DMS53 treated with DMSO at 0.1 percent for 48 hours (cell line): ENCODE results near the gene ACAN.

ENCODE experiments used
- DNase-seq: peaks from one replicate; lab custom pipeline; 2025; ENCODE audit not compliant: unreplicated experiment; lab: John Stamatoyannopoulos, UW

The ACAN gene

DNA sequence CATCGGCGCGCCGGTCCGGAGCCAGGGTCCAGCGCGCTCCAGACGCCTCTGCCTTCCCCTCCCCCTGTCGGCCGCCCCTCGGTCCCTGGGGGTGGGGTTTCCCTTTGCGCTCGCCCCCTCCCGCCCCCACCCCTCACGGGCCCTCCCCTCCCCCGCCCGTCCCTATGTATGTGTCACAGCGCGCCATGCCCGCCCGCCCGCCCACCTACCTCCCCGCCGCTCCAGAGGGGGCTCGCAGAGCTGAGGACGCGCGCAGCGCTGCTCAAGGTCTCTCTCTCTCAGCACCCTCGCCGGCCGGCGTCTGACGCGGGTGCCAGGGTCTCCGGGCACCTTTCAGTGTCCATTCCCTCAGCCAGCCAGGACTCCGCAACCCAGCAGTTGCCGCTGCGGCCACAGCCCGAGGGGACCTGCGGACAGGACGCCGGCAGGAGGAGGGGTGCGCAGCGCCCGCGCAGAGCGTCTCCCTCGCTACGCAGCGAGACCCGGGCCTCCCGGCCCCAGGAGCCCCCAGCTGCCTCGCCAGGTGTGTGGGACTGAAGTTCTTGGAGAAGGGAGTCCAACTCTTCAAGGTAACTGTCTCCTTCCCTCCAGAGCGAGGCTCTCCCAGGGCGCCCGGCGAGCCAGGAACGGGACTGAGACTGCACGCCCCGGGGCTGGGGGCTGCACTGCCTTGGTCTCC is at the start of gene ACAN:
Gene ACAN, plus strand, starts transcription at position 196 of the 679 bp plus-strand sequence. CDS start 32,771 bp downstream, outside the sequence.
- DNase-seq, result no peak

DNA sequence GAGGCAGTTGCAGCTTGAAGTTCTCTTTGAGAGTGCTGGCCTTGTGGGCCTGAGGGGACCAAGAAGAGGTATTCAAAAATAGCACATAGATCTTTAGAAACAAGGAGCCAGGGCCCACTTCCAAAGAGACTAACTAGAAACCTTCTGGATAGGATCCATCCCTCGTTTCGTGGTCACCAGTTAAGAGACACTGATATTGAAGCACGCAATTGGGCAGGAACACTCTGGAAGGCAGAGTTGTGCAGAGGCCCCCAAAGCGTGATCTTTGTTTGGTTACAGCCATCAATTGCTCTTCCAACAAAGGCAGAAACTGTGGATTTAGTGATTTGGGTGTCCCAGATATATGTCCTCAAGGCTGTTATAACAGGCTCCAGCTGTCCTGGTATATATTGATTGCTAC is 46.7 kb upstream of the ACAN start:
- no peak for DNase-seq

DNA sequence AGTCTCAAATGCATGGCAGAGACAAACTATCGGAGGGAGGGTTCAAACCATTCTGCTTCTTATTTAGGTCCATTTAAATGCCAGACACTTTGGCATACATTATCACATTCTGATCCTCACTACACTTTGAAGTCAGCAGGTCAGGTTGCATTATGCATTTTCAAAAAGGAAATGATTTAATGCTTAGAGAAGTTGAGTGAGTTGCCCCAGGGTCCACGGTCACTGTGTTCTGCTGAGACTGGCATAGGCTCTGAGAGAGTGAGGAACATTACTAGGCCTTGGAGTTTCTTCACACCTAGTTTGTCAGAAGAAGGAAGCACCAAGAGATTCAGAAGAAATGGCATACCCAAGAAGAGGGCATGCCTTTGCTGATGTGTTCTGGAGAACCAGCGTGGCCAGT is 46.3 kb upstream of the ACAN start:
- no peak for DNase-seq

DNA sequence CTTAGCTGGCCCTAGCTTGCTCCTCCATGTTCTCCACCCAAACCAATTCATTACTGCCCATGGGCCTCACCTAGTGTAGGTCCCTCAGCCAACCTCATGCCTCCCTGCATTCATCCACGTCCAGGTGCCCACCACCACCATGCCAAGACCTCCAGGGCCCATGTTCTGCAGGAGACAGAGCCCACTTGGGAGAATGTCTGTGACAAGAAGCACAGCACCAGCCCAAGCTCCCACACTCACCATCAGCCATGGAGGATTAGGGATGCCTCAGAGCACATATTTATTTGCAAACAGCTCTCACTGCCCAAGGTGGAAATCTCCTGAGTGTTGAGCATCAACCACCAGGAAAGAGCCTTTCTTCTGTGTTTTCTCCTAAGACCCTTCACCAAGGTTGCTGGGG is 43.4 kb upstream of the ACAN start:
- no peak for DNase-seq

DNA sequence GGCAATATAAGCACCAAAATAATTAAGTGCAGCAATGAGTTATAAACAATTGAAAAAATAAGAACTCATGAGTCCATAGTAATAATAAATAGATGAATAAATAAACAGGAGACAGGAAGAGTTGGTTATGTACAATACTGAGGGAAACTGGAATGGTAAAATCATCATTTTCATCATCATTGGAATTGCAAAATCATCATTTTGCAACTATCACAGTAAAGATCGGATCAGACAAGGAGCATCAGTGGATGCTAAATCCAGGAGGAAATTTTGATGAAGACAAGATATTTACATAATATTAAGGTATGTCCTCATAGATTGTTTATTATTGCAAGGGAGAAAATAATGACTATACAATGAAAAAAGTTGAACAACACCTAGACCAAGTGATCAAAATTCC is 38.8 kb upstream of the ACAN start:
- no peak for DNase-seq

DNA sequence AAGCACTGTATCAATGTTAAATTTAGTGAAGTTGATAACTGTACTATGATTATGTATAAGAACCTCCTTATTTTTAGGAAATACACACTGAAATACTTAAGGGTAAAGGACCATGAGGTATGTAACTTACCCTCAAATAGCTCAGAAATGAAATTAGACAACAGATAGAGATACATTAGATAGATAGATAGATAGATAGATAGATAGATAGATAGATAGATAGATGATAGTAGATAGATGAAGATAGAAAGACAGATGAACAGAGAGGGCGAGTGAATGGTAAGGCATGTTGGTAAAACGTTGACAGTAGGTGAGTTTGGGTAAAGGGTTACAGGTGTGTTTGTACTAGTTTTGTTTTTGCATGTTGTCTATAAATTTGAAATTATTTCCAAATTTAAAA is 38.0 kb upstream of the ACAN start:
- no peak for DNase-seq

DNA sequence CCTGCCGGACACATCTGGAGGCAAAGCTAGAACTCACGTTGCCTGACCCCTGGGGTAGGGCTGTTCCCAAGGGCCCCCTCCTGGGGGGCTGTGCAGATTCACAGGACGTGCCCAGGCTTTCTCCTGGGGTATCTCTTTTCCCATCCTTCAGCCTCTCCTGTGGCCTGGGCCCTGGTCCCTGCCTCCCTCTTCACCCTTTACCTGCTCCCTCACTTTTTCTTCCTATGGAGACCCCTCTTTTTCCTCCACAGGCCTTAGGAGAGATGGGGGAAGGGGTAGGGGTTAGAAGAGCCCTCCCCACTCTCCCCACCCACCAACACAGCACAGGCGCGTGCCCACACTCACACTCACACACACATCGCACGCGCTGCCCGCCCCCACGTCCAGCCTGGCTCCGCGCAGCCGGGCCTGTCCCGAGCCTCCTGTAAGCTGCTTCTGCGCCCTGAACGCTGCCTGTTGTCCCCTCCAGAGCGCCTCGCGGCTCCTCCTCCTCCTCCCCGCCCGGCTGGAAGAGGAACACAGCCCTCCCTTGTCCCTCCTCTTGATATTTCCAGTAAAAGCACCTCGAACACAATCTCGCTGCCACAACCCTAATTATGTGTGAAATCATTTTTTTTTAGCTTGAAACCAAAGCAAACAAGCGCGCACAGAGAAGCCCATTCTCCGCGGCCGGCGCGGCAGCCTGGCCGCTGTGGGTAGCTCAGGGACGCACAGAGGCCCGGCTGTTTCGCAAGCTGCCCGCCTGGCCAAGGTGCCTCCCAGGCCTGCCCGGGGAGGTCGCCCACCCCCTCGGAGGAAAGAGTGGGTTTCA is 33.9 kb upstream of the ACAN start:
- no peak for DNase-seq

DNA sequence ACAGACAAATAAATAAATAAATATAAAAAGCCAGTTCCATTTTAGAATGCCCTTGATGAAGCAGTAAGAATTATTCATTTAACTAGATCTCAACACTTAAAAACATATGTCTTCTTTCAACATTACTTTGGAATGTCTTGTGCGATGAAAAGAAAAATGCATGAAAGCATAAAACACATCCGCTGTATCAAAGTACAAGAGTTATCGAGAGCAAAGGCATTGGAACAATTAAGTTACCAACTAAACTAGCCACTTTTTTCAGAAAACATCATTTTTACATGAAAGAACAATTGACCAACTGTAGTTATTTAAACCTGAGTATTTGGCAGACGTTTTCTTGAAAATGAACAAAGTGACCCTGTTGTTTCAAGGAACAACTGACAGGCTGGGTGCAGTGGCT is 27.5 kb upstream of the ACAN start:
- DNase-seq, result no peak

DNA sequence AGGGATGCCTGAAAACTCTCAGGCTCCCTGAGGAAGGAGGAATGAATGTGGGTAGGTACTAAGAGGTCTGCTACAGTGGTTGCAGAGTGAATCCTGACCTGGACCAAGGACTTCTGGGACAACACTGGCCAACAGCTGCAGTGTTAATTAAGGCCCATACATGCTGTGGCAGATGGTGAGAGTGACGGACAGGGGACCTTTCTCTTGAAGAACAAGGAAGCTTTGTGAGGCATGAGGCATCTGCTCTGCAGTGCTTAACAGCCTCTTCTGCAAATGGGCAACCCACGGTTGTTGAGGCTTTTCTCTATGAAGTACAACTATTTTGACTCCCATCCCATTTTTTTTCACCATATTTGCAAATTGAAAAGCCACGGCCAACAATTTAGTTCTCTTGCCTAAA is 26.6 kb upstream of the ACAN start:
- DNase-seq, result no peak

DNA sequence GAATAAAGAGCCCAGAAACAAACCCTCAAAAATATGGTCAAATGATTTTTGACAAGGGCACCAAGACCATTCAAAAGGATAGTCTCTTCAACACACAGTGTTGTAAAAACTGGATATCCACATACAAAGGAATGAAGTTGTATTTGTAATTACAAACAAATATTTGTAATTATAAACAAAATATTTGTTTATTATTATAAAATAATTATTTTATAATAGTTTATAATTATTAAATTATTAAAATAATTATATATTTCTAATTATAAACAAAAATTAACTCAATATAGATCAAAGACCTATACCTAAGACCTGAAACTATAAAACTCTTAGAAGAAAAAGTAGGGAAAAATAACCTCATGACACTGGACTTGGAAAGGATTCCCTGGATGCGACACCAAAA is 23.3 kb upstream of the ACAN start:
- no peak for DNase-seq

DNA sequence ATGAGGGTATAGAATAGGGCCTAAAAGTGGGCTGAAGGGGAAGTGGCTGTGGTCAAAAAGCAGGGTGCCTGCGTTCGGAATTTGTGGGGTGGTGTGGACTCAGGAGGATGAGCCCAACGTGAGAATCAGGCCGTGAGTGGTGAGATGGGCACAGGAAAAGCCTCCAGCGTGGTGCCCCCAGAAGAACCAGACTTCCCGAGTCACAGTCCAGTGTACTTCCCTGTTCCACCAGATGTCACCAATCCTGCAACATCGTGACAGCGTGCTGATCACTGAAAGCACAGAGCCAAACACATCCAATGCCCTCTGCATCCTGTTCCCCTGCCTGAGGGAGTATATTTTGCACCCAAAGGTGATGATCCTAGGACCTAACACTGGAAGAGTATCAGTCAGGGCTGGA is 20.8 kb upstream of the ACAN start:
- no peak for DNase-seq

DNA sequence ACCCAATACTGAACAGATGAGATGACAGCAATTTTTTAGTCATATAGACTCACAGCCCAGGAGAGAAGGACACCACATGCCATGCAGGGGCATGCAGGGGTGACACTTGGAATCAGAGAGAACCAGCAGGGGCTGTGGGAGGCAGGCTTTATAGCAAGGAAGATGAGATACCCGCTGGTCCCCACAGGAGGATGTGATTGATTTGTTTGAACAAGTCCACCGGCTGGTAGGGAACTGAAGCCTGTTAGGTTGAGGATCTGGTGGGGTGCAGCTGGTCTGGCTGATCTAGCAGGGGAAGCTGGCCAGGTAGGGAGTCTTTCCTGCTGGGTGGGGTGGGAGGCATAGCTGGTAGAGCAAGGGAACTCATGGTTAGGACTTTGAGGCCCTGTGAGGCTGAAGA is 18.0 kb upstream of the ACAN start:
- DNase-seq, result no peak

DNA sequence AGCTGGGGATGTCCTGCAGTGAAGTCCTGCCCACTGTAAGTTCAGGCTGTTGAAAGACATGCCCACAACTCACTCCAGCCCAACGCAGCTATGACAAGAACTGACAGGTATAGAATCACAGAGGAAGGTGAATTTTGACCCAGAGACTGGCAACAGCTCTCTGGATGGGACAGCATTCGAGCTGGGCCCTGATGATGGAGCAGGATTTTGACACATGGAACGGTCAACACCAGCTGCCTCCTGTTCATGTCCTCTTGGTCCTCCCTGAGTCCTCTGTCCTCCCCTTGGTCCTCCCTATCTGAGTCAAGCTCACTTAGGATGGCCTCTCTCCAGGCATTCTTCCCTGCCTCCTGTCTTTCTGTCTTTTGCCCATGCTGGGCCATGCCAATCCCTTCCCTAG is 15.2 kb upstream of the ACAN start:
- no peak for DNase-seq

DNA sequence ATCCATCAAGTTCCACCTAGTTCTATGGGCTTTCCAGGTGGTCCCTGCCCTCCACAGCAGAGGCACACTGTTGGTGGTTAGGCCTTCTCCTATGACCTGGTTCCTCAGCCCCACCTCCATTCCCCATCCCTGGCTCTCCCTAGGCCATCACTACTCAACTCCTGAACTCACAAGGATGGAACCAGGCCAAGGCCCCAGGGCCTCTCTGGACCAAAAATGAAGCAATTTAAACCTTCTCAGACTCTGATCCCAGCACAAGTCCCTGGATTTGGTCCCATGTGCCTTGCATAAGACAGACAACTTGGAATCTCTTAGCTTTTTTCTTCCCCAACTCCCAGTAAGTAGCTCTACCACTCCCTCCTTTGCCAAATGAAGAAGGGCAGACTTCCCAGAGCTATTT is 14.4 kb upstream of the ACAN start:
- no peak for DNase-seq

DNA sequence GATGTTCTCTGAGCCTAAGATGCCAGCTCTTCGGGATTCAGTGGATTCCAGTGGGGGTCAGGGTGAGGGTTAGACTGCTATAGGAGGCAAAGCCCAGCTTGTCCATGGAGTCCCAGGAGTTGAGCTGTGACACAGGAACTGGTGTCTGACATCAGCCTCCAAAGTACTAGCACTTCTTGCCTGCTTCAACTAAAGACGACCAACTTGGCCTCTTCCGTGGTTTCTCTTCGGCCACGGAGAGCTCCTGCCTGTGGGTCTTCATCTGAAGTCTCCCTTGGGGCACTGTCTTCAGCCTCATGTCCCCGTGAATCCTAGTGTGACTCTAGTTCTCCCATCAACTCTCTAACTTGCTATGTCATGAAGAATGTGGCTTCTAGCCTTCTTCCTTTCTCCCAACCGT is 12.8 kb upstream of the ACAN start:
- DNase-seq, result no peak

DNA sequence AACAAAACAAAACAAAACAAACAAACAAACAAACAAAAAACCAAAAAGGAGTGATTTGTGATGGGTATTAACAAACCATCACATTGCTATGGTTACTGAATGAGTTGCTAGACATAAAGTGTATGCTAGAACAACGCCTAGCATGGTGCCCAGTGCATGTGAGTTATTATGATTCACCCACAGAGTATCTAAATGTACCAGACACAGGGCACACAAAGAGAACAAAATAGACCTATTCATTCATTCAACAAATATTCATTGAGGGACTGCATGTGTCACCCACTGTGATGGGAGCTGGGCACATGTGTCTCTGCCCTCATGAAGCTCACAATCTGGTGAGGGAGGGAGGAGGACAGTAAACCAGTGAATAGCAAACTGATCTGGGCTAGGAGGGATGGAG is 11.6 kb upstream of the ACAN start:
- no peak for DNase-seq

DNA sequence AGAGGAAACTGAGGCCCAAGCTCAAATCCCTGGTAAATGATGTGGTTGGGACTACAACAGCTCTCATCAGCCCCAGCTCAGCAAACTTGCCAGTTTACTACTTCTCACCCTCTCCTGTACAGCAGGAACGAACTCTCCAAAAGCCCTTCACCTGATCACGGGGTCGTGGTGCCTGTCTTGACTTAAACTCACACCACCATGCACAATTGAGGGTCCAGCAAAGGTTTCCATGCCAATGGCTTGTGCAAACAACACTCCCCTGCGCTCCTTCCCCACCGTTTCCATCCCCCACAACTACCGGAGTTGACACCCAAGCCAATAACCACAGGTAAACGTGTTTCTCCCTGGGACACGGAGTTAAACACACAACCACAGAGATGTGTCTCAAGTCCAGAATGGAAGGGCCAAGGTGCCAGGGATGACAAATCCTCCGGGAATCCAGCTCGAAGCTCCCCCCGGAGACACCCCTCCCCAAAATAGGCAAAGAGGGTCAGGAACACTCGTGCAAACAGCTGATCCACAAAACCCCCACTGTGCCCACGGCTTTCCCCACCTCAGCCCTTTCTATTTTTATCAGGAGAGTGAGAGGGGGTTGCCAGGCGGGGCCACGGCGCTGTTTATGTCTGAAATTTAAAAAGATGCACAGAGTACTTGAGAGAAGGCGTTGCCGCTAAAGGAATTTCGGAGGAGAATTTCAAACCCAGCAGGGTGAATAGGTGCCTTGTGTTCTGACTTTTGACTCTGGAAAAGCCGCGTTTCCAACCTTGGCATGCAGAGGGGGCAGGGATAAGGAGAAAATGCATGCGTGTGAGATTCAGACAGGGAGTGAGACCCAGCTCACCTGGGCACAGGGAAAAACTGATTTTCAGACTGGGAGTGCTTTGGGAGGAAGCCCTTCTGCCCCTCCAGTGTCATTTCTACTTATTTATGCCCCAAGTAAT is 10.6 kb upstream of the ACAN start:
- no peak for DNase-seq

DNA sequence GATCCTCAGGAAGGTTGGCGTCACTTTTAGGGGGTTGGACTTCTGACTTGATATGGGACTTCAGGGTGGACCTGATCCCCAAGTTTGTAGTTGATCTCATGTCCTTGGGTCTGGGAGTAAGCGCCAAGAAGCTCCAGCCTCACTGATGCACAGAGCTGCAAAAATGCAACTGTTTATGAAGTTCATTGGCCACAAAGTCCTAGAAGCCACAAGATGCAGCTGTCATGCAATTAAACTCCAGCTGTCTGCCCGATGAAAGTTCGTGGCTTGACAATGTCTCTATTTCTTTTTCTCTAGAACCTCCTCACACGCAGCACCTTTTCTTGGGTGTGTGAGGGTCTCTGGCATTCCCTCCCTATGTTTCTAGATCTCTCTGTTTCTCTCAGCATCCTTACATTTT is 9.2 kb upstream of the ACAN start:
- no peak for DNase-seq

DNA sequence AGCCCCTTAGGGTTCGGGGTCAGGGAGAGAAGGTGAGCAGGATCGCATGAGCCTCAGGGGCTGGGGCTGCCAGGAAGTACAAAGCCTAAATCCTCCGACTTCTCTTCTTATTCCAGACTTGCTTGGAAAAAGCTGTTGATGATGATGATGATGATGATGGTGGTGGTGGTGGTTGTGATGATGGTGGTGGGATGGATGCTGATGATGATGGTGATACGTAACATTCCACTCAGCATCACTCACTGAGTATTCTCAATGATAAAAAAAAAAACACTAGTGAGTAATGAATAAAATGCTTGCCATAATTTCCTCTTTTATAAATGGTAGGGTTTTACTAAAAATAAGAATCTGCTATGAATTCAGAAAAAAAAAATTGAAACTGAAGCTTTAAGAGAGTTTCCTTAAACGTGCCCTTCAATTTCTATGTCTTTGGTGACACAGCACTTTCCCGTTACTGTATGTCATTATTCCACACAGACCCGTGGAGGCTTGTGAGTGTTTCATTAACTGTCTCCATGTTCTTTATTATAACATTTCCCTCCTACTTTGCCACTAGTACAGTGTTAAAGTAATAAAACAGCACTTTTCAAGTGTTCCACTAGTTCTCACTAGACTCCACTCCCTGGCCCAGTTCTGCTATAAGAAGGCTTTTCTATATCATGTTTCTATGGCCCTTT is 5.4 kb upstream of the ACAN start:
- DNase-seq, result no peak

DNA sequence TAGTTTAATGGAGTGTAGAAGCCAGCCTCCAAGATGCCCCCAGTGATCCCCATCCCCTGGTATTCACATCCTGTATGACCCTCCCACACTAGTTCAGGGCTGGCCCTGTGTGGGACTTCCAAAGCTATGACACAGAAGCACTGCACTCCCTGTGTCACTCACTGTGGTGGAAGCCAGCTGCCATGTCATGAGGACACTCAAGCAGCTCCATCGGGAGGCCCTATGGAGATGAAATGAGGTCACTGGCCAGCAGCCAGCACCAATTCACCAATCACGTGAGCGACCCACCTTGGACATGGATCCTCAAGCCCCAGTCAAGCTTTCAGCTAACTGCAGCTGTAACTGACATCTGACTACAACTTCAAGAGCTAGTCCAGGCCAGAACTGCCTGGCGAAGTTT is 3.9 kb upstream of the ACAN start:
- DNase-seq, result no peak

DNA sequence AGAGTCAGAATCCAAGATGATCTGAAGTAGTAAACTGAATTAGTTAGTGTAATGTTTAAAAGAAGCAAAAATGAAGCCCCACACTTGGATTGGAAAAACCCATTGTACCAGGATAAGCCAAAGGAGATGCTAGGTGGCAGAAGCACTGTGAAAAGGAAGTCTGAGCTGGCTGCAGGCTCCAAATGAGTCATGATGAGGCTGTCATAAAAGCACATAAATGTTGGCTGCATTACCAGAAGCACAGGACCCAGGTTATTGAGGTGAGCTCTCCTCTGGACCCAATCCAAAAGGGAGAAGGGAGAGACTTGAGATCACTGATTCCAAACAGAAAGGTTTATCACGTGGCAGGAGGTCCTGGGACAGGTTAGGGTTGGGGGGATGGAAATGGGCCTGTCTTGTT is 3.2 kb upstream of the ACAN start:
- DNase-seq, result no peak
